ENCODE results near the gene TRIM15.

Gene TRIM15

DNA sequence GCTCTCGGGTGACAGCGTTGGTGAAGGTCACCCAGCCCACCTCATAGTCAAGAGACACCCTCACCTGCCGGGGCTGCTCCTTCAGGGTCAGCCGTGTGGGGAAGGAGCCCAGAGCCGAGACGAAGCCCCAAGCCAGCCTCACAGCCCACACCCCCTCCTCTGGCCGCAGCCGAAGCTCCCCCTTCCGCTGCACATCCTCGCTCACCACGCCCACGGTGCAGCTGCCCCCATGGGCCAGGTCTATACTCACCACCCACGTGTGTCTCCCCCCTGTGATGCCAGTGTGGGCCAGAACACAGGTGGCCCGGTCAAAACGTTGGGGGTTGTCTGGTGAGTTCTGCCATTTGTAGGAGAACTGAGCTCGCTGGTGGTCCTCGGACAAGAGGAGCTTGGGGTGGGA is 9.3 kb upstream of the TRIM15 start:
- no peak overlapping the region for H3K4me2 ChIP-seq (ENCODE audit: insufficient read depth, low read length, poor library complexity, severe bottlenecking)
- no peak overlapping the region for H4K8ac ChIP-seq (ENCODE audit: low read depth, low read length)
- no peaks in the 10 kb centered on the region for H3K36me3 ChIP-seq (replicated peaks in 1 of 2; ENCODE audit: control insufficient read depth in 2 of 2, insufficient read depth in 2 of 2, low read length in 2 of 2)
- no peak overlapping the region for H2BK120ac ChIP-seq (ENCODE audit: low read depth, low read length)
- H3K27ac ChIP-seq (replicated peaks; ENCODE audit: low read length): no peak overlapping the region
- no peaks in the 10 kb centered on the region for H3K79me1 ChIP-seq (ENCODE audit: low read depth, low read length)
- DNase-seq (ENCODE audit: low spot score): no peak
- no peak overlapping the region for H2AK5ac ChIP-seq (ENCODE audit: low read depth, low read length)
- no CpG with 5 or more reads among the region's 17 CpGs for WGBS, 2 donors (ENCODE audit: extremely low coverage in 2 of 2, insufficient read length in 2 of 2, insufficient replicate concordance in 1 of 2)
- H3K9me3 ChIP-seq (replicated peaks in 1 of 2; ENCODE audit: control insufficient read depth in 2 of 2, insufficient read depth in 1 of 2, low read depth in 1 of 2, low read length in 2 of 2): no peaks in the 10 kb centered on the region
- no peaks in the 10 kb centered on the region for H3K4me1 ChIP-seq (ENCODE audit: control insufficient read depth in 2 of 2, insufficient read depth in 1 of 2, low read depth in 1 of 2, low read length in 2 of 2)
- peaks cover 0 to 41% (median 0%) of the 10 kb centered on the region in 3 experiments for H3K27me3 ChIP-seq (ENCODE audit: control insufficient read depth in 3 of 3, insufficient read depth in 3 of 3, low read depth in 1 of 3, low read length in 3 of 3)
- H3K18ac ChIP-seq (ENCODE audit: low read length): no peak overlapping the region
- no peak overlapping the region for H3K4ac ChIP-seq (ENCODE audit: low read length)
- no peak overlapping the region for H2BK12ac ChIP-seq (ENCODE audit: low read length)
- no peak overlapping the region for H2BK5ac ChIP-seq (ENCODE audit: low read length)
- no peak overlapping the region for H3K14ac ChIP-seq (ENCODE audit: low read length)
- H3K23ac ChIP-seq (ENCODE audit: low read depth, low read length, poor library complexity): no peak overlapping the region
- no peak overlapping the region for H4K91ac ChIP-seq (ENCODE audit: low read depth, low read length, poor library complexity)
- no peak overlapping the region for H3K9ac ChIP-seq (ENCODE audit: low read depth, low read length, poor library complexity)
- no peak overlapping the region for H2AFZ ChIP-seq (ENCODE audit: low read length)
- no peak overlapping the region for H2BK15ac ChIP-seq (ENCODE audit: low read length)
- peak overlapping the region in 1 of 2 donors; percentile 11 for H3K4me3 ChIP-seq (ENCODE audit: low read length in 2 of 2)

DNA sequence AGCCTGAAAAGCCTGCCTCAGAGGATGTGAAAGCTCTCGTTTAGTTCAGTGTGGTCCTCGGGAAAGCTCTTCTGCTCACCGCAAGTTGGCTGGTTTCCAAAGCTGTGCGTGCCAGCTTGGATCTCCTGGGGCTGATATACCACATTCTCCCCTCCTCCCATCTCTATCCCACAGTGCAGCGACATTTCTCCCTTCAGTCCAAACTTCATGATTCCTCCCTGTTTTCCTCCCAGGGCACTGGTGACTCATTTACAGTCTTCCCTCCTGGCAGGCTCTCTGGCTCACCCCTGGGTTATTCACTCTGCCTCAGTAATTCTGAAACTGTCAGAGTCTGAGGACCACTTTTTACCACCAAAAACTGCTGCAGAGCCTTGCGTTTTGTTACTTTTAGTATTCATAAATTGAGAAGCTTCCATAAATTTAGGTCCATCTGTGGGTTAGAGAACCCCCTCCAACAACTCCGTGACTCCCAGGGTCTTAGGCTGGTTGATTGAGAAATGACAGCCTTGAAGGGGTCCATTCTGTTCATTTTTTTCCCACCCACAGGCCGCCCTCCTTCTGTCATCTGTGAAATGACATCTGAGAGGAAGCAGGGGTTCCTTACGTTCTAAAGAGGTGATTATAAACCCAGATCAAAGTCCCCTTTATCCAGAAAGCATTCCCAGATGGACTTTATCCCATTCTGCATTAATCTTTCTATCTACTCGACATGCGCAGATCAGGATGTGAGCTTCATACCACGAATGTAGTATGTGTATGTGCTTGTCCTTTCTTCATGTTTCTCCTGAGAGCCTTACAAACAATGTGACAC is 8.4 kb upstream of the TRIM15 start:
- Histone ChIP-seq H2BK5ac (ENCODE audit: low read length) (no peak overlapping the region), H3K27ac (replicated peaks; ENCODE audit: low read length) (no peak overlapping the region), H2BK12ac (ENCODE audit: low read length) (no peak overlapping the region), H3K4ac (ENCODE audit: low read length) (no peak overlapping the region), H3K4me1 (ENCODE audit: control insufficient read depth in 2 of 2, insufficient read depth in 1 of 2, low read depth in 1 of 2, low read length in 2 of 2) (no peaks in the 10 kb centered on the region), H3K9me3 (replicated peaks in 1 of 2; ENCODE audit: control insufficient read depth in 2 of 2, insufficient read depth in 1 of 2, low read depth in 1 of 2, low read length in 2 of 2) (no peaks in the 10 kb centered on the region), H2BK15ac (ENCODE audit: low read length) (no peak overlapping the region), H3K79me1 (ENCODE audit: low read depth, low read length) (no peaks in the 10 kb centered on the region), H3K4me2 (ENCODE audit: insufficient read depth, low read length, poor library complexity, severe bottlenecking) (no peak overlapping the region), H3K27me3 (ENCODE audit: control insufficient read depth in 3 of 3, insufficient read depth in 3 of 3, low read depth in 1 of 3, low read length in 3 of 3) (peaks cover 0 to 50% (median 0%) of the 10 kb centered on the region in 3 experiments), H3K18ac (ENCODE audit: low read length) (no peak overlapping the region), H2AK5ac (ENCODE audit: low read depth, low read length) (no peak overlapping the region), H3K9ac (ENCODE audit: low read depth, low read length, poor library complexity) (no peak overlapping the region), H3K36me3 (replicated peaks in 1 of 2; ENCODE audit: control insufficient read depth in 2 of 2, insufficient read depth in 2 of 2, low read length in 2 of 2) (no peaks in the 10 kb centered on the region), H3K4me3 (ENCODE audit: low read length in 2 of 2) (no peak overlapping the region), H2AFZ (ENCODE audit: low read length) (no peak overlapping the region), H3K23ac (ENCODE audit: low read depth, low read length, poor library complexity) (no peak overlapping the region), H4K91ac (ENCODE audit: low read depth, low read length, poor library complexity) (no peak overlapping the region), H3K14ac (ENCODE audit: low read length) (no peak overlapping the region), H2BK120ac (ENCODE audit: low read depth, low read length) (no peak overlapping the region), H4K8ac (ENCODE audit: low read depth, low read length) (no peak overlapping the region)
- DNase-seq (ENCODE audit: low spot score): no peak
- no CpG with 5 or more reads among the region's 12 CpGs for WGBS, 2 donors (ENCODE audit: extremely low coverage in 2 of 2, insufficient read length in 2 of 2, insufficient replicate concordance in 1 of 2)

GRCh38 chr6:30155520-30156261 is 7.7 kb upstream of the TRIM15 start:
- Histone ChIP-seq H4K91ac (ENCODE audit: low read depth, low read length, poor library complexity) (no peak overlapping the region), H3K79me1 (ENCODE audit: low read depth, low read length) (no peaks in the 10 kb centered on the region), H2BK12ac (ENCODE audit: low read length) (no peak overlapping the region), H3K18ac (ENCODE audit: low read length) (no peak overlapping the region), H3K14ac (ENCODE audit: low read length) (no peak overlapping the region), H2BK5ac (ENCODE audit: low read length) (no peak overlapping the region), H3K4me2 (ENCODE audit: insufficient read depth, low read length, poor library complexity, severe bottlenecking) (no peak overlapping the region), H2AFZ (ENCODE audit: low read length) (no peak overlapping the region), H3K4me1 (ENCODE audit: control insufficient read depth in 2 of 2, insufficient read depth in 1 of 2, low read depth in 1 of 2, low read length in 2 of 2) (no peaks in the 10 kb centered on the region), H3K9me3 (replicated peaks in 1 of 2; ENCODE audit: control insufficient read depth in 2 of 2, insufficient read depth in 1 of 2, low read depth in 1 of 2, low read length in 2 of 2) (no peaks in the 10 kb centered on the region), H2AK5ac (ENCODE audit: low read depth, low read length) (no peak overlapping the region), H4K8ac (ENCODE audit: low read depth, low read length) (no peak overlapping the region), H3K4me3 (ENCODE audit: low read length in 2 of 2) (no peak overlapping the region), H3K23ac (ENCODE audit: low read depth, low read length, poor library complexity) (no peak overlapping the region), H3K27ac (replicated peaks; ENCODE audit: low read length) (no peak overlapping the region), H3K36me3 (replicated peaks in 1 of 2; ENCODE audit: control insufficient read depth in 2 of 2, insufficient read depth in 2 of 2, low read length in 2 of 2) (no peaks in the 10 kb centered on the region), H2BK120ac (ENCODE audit: low read depth, low read length) (no peak overlapping the region), H3K27me3 (ENCODE audit: control insufficient read depth in 3 of 3, insufficient read depth in 3 of 3, low read depth in 1 of 3, low read length in 3 of 3) (peaks cover 0 to 53% (median 0%) of the 10 kb centered on the region in 3 experiments), H2BK15ac (ENCODE audit: low read length) (no peak overlapping the region), H3K4ac (ENCODE audit: low read length) (no peak overlapping the region), H3K9ac (ENCODE audit: low read depth, low read length, poor library complexity) (no peak overlapping the region)
- no peak for DNase-seq (ENCODE audit: low spot score)
- no CpG with 5 or more reads among the region's 2 CpGs for WGBS, 2 donors (ENCODE audit: extremely low coverage in 2 of 2, insufficient read length in 2 of 2, insufficient replicate concordance in 1 of 2)

- no peak overlapping the region for H3K18ac ChIP-seq (ENCODE audit: low read length)
- no peak overlapping the region for H3K27ac ChIP-seq (replicated peaks; ENCODE audit: low read length)
- no peak overlapping the region for H2BK120ac ChIP-seq (ENCODE audit: low read depth, low read length)
- H4K8ac ChIP-seq (ENCODE audit: low read depth, low read length): no peak overlapping the region
- H3K36me3 ChIP-seq (replicated peaks in 1 of 2; ENCODE audit: control insufficient read depth in 2 of 2, insufficient read depth in 2 of 2, low read length in 2 of 2): no peaks in the 10 kb centered on the region
- H3K79me1 ChIP-seq (ENCODE audit: low read depth, low read length): no peaks in the 10 kb centered on the region
- H3K4me3 ChIP-seq (ENCODE audit: low read length in 2 of 2): no peak overlapping the region
- H3K4me1 ChIP-seq (ENCODE audit: control insufficient read depth in 2 of 2, insufficient read depth in 1 of 2, low read depth in 1 of 2, low read length in 2 of 2): no peaks in the 10 kb centered on the region
- no peak overlapping the region for H2AFZ ChIP-seq (ENCODE audit: low read length)
- H3K27me3 ChIP-seq (ENCODE audit: control insufficient read depth in 3 of 3, insufficient read depth in 3 of 3, low read depth in 1 of 3, low read length in 3 of 3): peaks cover 0 to 57% (median 0%) of the 10 kb centered on the region in 3 experiments
- no peak overlapping the region for H2BK15ac ChIP-seq (ENCODE audit: low read length)
- no peaks in the 10 kb centered on the region for H3K9me3 ChIP-seq (replicated peaks in 1 of 2; ENCODE audit: control insufficient read depth in 2 of 2, insufficient read depth in 1 of 2, low read depth in 1 of 2, low read length in 2 of 2)
- H3K9ac ChIP-seq (ENCODE audit: low read depth, low read length, poor library complexity): no peak overlapping the region
- H3K4me2 ChIP-seq (ENCODE audit: insufficient read depth, low read length, poor library complexity, severe bottlenecking): no peak overlapping the region
- no peak overlapping the region for H2BK12ac ChIP-seq (ENCODE audit: low read length)
- no CpG with 5 or more reads among the region's 4 CpGs for WGBS, 2 donors (ENCODE audit: extremely low coverage in 2 of 2, insufficient read length in 2 of 2, insufficient replicate concordance in 1 of 2)
- no peak for DNase-seq (ENCODE audit: low spot score)
- H2BK5ac ChIP-seq (ENCODE audit: low read length): no peak overlapping the region
- no peak overlapping the region for H3K14ac ChIP-seq (ENCODE audit: low read length)
- no peak overlapping the region for H2AK5ac ChIP-seq (ENCODE audit: low read depth, low read length)
- H4K91ac ChIP-seq (ENCODE audit: low read depth, low read length, poor library complexity): no peak overlapping the region
- no peak overlapping the region for H3K23ac ChIP-seq (ENCODE audit: low read depth, low read length, poor library complexity)
- H3K4ac ChIP-seq (ENCODE audit: low read length): no peak overlapping the region
Measured at GRCh38 chr6:30156262-30156599, 7.1 kb upstream of the TRIM15 start.

Data from neuronal stem cell (in vitro differentiated cells).